ENCODE results near the gene MPP3.

MPP3 gene

GRCh38 chr17:43829738-43830137 is 3.2 kb downstream of the MPP3 start:
- DNase-seq (ENCODE audit: low spot score in 2 of 2) (no peak), ATAC-seq (no peak)
- Mint-ChIP-seq H3K9me3 (no peaks in the 10 kb centered on the region), H3K36me3 (no peaks in the 10 kb centered on the region), H3K4me1 (peaks cover 31% of the 10 kb centered on the region), H3K4me3 (no peak overlapping the region), H3K27ac (no peak overlapping the region)

- H3K27ac Mint-ChIP-seq: no peak overlapping the region
- ATAC-seq (no peak), DNase-seq (ENCODE audit: low spot score in 2 of 2) (no peak)
- H3K4me1 Mint-ChIP-seq: peaks cover 22% of the 10 kb centered on the region
- no peaks in the 10 kb centered on the region for H3K9me3 Mint-ChIP-seq
- H3K4me3 Mint-ChIP-seq: no peak overlapping the region
- no peaks in the 10 kb centered on the region for H3K36me3 Mint-ChIP-seq
Measured at GRCh38 chr17:43827596-43827995, 5.3 kb downstream of the MPP3 start.

- H3K9me3 Mint-ChIP-seq: no peaks in the 10 kb centered on the region
- H3K27ac Mint-ChIP-seq: no peak overlapping the region
Measured at GRCh38 chr17:43826206-43826605, 6.7 kb downstream of the MPP3 start.

GRCh38 chr17:43825567-43825966 is 7.4 kb downstream of the MPP3 start:
- ATAC-seq: no peak
- no peak for DNase-seq (ENCODE audit: low spot score in 2 of 2)
- H3K9me3 Mint-ChIP-seq: no peaks in the 10 kb centered on the region
- no peak overlapping the region for H3K4me3 Mint-ChIP-seq
- H3K27ac Mint-ChIP-seq: no peak overlapping the region
- peaks cover 4% of the 10 kb centered on the region for H3K4me1 Mint-ChIP-seq
- no peaks in the 10 kb centered on the region for H3K36me3 Mint-ChIP-seq

More at GRCh38 chr17:43826206-43826605, 6.7 kb downstream of the MPP3 start:
- Mint-ChIP-seq H3K4me3 (no peak overlapping the region), H3K4me1 (peaks cover 11% of the 10 kb centered on the region), H3K36me3 (no peaks in the 10 kb centered on the region)
- ATAC-seq (no peak), DNase-seq (ENCODE audit: low spot score in 2 of 2) (no peak)

- H3K4me1 Mint-ChIP-seq: no peaks in the 10 kb centered on the region
- DNase-seq (ENCODE audit: low spot score in 2 of 2) (no peak), ATAC-seq (no peak)
- H3K9me3 Mint-ChIP-seq: no peaks in the 10 kb centered on the region
- H3K36me3 Mint-ChIP-seq: no peaks in the 10 kb centered on the region
- peak overlapping the region; percentile 10 for H3K27ac Mint-ChIP-seq
- no peak overlapping the region for H3K4me3 Mint-ChIP-seq
Measured at GRCh38 chr17:43823350-43824084, 9.4 kb downstream of the MPP3 start.

- no peak for ATAC-seq
- no peak overlapping the region for H3K4me3 Mint-ChIP-seq
- no peaks in the 10 kb centered on the region for H3K9me3 Mint-ChIP-seq
- DNase-seq (ENCODE audit: low spot score in 2 of 2): no peak
- H3K27ac Mint-ChIP-seq: no peak overlapping the region
- no peaks in the 10 kb centered on the region for H3K4me1 Mint-ChIP-seq
- no peaks in the 10 kb centered on the region for H3K36me3 Mint-ChIP-seq
Measured at GRCh38 chr17:43822570-43823190, 10.3 kb downstream of the MPP3 start.

- Mint-ChIP-seq H3K9me3 (no peaks in the 10 kb centered on the region), H3K36me3 (no peaks in the 10 kb centered on the region), H3K27ac (no peak overlapping the region), H3K4me1 (no peaks in the 10 kb centered on the region), H3K4me3 (no peak overlapping the region)
- ATAC-seq: no peak
- DNase-seq (ENCODE audit: low spot score in 2 of 2): no peak
Measured at GRCh38 chr17:43820759-43821158, 12.2 kb downstream of the MPP3 start.

- DNase-seq (ENCODE audit: low spot score in 2 of 2) (no peak), ATAC-seq (no peak)
- Mint-ChIP-seq H3K4me1 (no peaks in the 10 kb centered on the region), H3K4me3 (no peak overlapping the region), H3K9me3 (no peaks in the 10 kb centered on the region), H3K27ac (no peak overlapping the region), H3K36me3 (no peaks in the 10 kb centered on the region)
Measured at GRCh38 chr17:43818966-43819365, 14.0 kb downstream of the MPP3 start.

GRCh38 chr17:43817826-43818225 is 15.1 kb downstream of the MPP3 start:
- Mint-ChIP-seq H3K27ac (no peak overlapping the region), H3K4me1 (no peaks in the 10 kb centered on the region), H3K36me3 (no peaks in the 10 kb centered on the region), H3K4me3 (no peak overlapping the region), H3K9me3 (no peaks in the 10 kb centered on the region)
- DNase-seq (ENCODE audit: low spot score in 2 of 2): no peak
- ATAC-seq: no peak

- Mint-ChIP-seq H3K27ac (no peak overlapping the region), H3K4me1 (no peaks in the 10 kb centered on the region), H3K4me3 (no peak overlapping the region), H3K36me3 (no peaks in the 10 kb centered on the region), H3K9me3 (no peaks in the 10 kb centered on the region)
- no peak for ATAC-seq
- no peak for DNase-seq (ENCODE audit: low spot score in 2 of 2)
Measured at GRCh38 chr17:43816336-43817320, 16.3 kb downstream of the MPP3 start.

GRCh38 chr17:43814714-43815113 is 18.2 kb downstream of the MPP3 start:
- no peaks in the 10 kb centered on the region for H3K36me3 Mint-ChIP-seq
- no peaks in the 10 kb centered on the region for H3K9me3 Mint-ChIP-seq
- no peaks in the 10 kb centered on the region for H3K4me1 Mint-ChIP-seq
- ATAC-seq: no peak
- DNase-seq (ENCODE audit: low spot score in 2 of 2): no peak
- no peak overlapping the region for H3K27ac Mint-ChIP-seq
- no peak overlapping the region for H3K4me3 Mint-ChIP-seq

GRCh38 chr17:43814026-43814425 is 18.9 kb downstream of the MPP3 start:
- Mint-ChIP-seq H3K27ac (no peak overlapping the region), H3K4me3 (no peak overlapping the region), H3K4me1 (no peaks in the 10 kb centered on the region), H3K9me3 (no peaks in the 10 kb centered on the region), H3K36me3 (no peaks in the 10 kb centered on the region)
- ATAC-seq (no peak), DNase-seq (ENCODE audit: low spot score in 2 of 2) (no peak)

GRCh38 chr17:43813386-43813785 is 19.6 kb downstream of the MPP3 start:
- Mint-ChIP-seq H3K27ac (peak overlapping the region; percentile 20), H3K36me3 (no peaks in the 10 kb centered on the region), H3K4me1 (no peaks in the 10 kb centered on the region), H3K4me3 (no peak overlapping the region), H3K9me3 (no peaks in the 10 kb centered on the region)
- ATAC-seq: no peak
- DNase-seq (ENCODE audit: low spot score in 2 of 2): no peak

GRCh38 chr17:43812396-43813265 is 20.3 kb downstream of the MPP3 start:
- H3K9me3 Mint-ChIP-seq: no peaks in the 10 kb centered on the region
- H3K4me3 Mint-ChIP-seq: no peak overlapping the region
- H3K27ac Mint-ChIP-seq: no peak overlapping the region
- no peaks in the 10 kb centered on the region for H3K36me3 Mint-ChIP-seq
- DNase-seq (ENCODE audit: low spot score in 2 of 2) (no peak), ATAC-seq (no peak)
- no peaks in the 10 kb centered on the region for H3K4me1 Mint-ChIP-seq

- no peaks in the 10 kb centered on the region for H3K36me3 Mint-ChIP-seq
- H3K27ac Mint-ChIP-seq: no peak overlapping the region
- no peaks in the 10 kb centered on the region for H3K9me3 Mint-ChIP-seq
- H3K4me3 Mint-ChIP-seq: no peak overlapping the region
- no peak for ATAC-seq
- no peak for DNase-seq (ENCODE audit: low spot score in 2 of 2)
- H3K4me1 Mint-ChIP-seq: no peaks in the 10 kb centered on the region
Measured at GRCh38 chr17:43810823-43811222, 22.1 kb downstream of the MPP3 start.
